ENCODE data around the gene CYP27B1. TPM values are rescaled to one million over a fixed set of nuclear protein-coding genes. Genes with fewer than 3 reads are reported as not detected.

CYP27B1 gene
- total and polyA plus RNA-seq, 8 donors: 0.58 to 4.7 (median 1.5) TPM

DNA sequence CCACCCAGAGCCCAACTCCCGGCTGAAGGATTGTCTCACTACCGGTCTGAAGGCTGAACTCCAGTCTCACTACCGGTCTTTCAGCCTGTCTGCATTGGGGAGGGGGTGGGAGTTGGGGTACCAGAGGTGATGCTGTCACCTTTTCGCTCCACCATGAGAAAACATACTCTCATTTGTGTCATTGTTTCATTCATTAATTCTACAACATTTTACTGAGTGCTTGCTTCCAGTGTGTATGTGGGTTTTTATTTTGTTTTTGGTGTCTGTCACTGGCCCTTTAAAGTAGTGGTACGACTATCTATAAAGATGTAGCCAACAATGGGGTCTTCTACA lies 14.2 kb downstream of the CYP27B1 start:
- H3K27me3 ChIP-seq: peaks cover 0 to 12% of the 10 kb centered on the region in 2 donors
- peaks cover 0 to 34% of the 10 kb centered on the region in 2 donors for H3K36me3 ChIP-seq
- ATAC-seq (no peak), DNase-seq (no peak)
- H3K9me3 ChIP-seq: no peaks in the 10 kb centered on the region
- peaks cover 10 to 57% of the 10 kb centered on the region in 2 donors for H3K4me1 ChIP-seq
- TF ChIP-seq, protein P1, sequence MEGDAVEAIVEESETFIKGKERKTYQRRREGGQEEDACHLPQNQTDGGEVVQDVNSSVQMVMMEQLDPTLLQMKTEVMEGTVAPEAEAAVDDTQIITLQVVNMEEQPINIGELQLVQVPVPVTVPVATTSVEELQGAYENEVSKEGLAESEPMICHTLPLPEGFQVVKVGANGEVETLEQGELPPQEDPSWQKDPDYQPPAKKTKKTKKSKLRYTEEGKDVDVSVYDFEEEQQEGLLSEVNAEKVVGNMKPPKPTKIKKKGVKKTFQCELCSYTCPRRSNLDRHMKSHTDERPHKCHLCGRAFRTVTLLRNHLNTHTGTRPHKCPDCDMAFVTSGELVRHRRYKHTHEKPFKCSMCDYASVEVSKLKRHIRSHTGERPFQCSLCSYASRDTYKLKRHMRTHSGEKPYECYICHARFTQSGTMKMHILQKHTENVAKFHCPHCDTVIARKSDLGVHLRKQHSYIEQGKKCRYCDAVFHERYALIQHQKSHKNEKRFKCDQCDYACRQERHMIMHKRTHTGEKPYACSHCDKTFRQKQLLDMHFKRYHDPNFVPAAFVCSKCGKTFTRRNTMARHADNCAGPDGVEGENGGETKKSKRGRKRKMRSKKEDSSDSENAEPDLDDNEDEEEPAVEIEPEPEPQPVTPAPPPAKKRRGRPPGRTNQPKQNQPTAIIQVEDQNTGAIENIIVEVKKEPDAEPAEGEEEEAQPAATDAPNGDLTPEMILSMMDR (IDR thresholded peaks at IDR 0.05): no peak
- intact Hi-C loops (cut with DNase I): no loop called here
- H3K4me3 ChIP-seq: peak overlapping the region in 1 of 2 donors; percentile 75
- H3K27ac ChIP-seq: peak overlapping the region; percentile 76 to 85

DNA sequence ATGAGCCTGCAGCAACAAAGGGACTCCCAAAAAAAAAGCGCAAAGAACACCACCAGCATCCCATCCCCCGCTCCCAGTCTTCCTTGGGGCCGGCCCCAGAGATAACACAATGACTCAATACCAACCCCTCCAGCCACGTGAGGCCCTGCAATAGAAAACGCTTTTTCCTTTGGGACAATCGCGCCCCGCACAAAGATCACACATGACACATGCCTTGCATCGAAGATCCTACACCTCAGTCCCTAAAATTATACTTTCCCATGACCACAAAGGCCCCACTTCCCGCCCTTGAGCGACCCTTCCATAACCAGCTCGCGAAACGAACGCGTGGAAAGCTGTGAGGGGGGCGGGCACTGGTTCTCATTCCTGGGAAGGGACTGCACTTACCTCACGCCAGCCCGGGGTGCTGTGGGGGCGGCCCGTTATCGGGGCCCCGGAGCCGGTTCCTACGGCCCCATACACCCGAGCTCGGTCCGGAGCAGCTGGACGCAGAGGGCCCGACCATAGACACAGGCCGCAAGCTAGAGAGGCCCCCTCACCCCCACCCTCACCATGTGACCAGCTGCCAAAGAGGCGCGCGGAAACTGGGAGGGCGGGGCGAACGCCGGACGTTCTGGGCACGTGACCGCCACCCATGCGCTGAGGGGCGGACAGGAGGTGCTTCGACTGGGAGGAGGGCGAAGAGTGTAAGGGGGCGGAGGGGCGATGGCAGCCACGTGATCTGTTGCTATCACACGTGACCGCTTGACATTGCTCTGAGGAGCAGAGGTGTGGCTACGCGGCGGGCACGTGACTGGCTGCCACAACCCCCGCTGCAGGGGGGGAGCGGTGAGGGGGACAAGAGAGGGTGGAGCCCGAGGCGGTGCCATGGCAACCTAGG lies 14.8 kb downstream of the CYP27B1 start, which contains the start of gene CDK4:
Gene CDK4 (minus strand): TSS at position 523 of the 880 bp plus-strand sequence. CDS start 593 bp downstream, outside the sequence.
- intact Hi-C loops (cut with DNase I): no loop called here
- H3K36me3 ChIP-seq: peaks cover 0 to 38% of the 10 kb centered on the region in 2 donors
- peak within 1 kb of the TSS; percentile 85 to 87 for H3K27ac ChIP-seq
- no peaks in the 10 kb centered on the region for H3K9me3 ChIP-seq
- TF ChIP-seq, protein P1 (IDR thresholded peaks at IDR 0.05): no peak
- peak within 1 kb of the TSS; percentile 67 to 75 for H3K4me3 ChIP-seq
- H3K27me3 ChIP-seq: peaks cover 0 to 12% of the 10 kb centered on the region in 2 donors
- H3K4me1 ChIP-seq: peaks cover 10 to 57% of the 10 kb centered on the region in 2 donors
- ATAC-seq (peak; percentile 83), DNase-seq (peak; percentile 98 to 100 (median 100))

DNA sequence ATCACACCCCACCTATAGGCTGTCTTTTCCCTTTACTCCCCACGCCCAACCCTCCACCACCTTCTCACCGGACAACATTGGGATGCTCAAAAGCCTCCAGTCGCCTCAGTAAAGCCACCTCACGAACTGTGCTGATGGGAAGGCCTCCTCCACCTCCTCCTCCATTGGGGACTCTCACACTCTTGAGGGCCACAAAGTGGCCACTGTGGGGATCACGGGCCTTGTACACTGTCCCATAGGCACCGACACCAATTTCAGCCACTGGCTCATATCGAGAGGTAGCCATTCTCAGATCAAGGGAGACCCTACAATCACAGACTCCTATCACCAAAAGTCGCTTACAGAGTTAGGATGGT lies 15.5 kb downstream of the CYP27B1 start:
- ATAC-seq: no peak
- Histone ChIP-seq H3K36me3 (peaks cover 0 to 44% of the 10 kb centered on the region in 2 donors), H3K4me1 (peaks cover 10 to 51% of the 10 kb centered on the region in 2 donors), H3K4me3 (peak overlapping the region; percentile 67 to 75), H3K27me3 (peaks cover 0 to 12% of the 10 kb centered on the region in 2 donors), H3K27ac (peak overlapping the region; percentile 85 to 87), H3K9me3 (no peaks in the 10 kb centered on the region)
- TF ChIP-seq, protein P1 (IDR thresholded peaks at IDR 0.05): no peak
- intact Hi-C loops (cut with DNase I): no loop called here
- DNase-seq: no peak

DNA sequence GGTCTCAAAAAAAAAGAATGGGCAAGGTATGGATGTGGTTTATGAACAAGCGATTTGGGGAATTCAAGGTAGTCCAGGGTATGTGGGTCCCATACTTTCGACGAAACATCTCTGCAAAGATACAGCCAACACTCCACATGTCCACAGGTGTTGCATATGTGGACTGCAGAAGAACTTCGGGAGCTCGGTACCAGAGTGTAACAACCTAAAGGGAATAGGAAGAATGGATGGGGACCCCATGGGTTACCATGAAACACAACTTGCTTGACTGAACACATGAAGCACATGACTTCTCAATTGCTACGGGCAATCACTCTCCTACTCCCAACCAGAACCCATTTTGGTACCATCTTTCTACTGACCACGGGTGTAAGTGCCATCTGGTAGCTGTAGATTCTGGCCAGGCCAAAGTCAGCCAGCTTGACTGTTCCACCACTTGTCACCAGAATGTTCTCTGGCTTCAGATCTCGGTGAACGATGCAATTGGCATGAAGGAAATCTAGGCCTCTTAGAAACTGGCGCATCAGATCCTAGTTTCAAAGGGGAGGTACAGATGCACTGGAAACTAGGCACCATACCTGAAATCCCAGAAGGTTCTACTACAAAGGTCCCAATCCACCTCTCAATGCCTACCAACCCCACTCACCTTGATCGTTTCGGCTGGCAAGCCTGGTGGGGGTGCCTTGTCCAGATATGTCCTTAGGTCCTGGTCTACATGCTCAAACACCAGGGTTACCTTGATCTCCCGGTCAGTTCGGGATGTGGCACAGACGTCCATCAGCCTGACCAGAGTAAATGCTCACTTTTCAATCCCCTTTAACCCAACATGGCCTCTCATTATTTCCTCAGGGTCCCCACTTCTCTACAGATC lies 16.1 kb downstream of the CYP27B1 start:
- TF ChIP-seq, protein P1 (IDR thresholded peaks at IDR 0.05): no peak
- peak overlapping the region; percentile 67 to 75 for H3K4me3 ChIP-seq
- peaks cover 0 to 49% of the 10 kb centered on the region in 2 donors for H3K36me3 ChIP-seq
- H3K9me3 ChIP-seq: no peaks in the 10 kb centered on the region
- H3K27ac ChIP-seq: peak overlapping the region in 1 of 2 donors; percentile 85
- DNase-seq (no peak), ATAC-seq (no peak)
- peaks cover 10 to 50% of the 10 kb centered on the region in 2 donors for H3K4me1 ChIP-seq
- intact Hi-C loops (cut with DNase I): no loop called here
- H3K27me3 ChIP-seq: peaks cover 0 to 12% of the 10 kb centered on the region in 2 donors
